Neural progenitor cell (in vitro differentiated cells): ENCODE measurements around the gene CPNE4.

Source experiments
- EZH2 ChIP-seq: fragments of 200-600 bp; sonication (generic); IDR thresholded peaks from 2 replicates; pipeline ENCODE4 v1.6.1; 2017; ENCODE audit warnings: antibody characterized with exemption, mild to moderate bottlenecking, moderate library complexity
- TF ChIP-seq, protein P1 (sequence below): fragments of 200-600 bp; sonication (generic); IDR thresholded peaks from 2 replicates; pipeline ENCODE4 v1.5.1; 2017; ENCODE audit warnings: antibody characterized with exemption, mild to moderate bottlenecking

DNA sequence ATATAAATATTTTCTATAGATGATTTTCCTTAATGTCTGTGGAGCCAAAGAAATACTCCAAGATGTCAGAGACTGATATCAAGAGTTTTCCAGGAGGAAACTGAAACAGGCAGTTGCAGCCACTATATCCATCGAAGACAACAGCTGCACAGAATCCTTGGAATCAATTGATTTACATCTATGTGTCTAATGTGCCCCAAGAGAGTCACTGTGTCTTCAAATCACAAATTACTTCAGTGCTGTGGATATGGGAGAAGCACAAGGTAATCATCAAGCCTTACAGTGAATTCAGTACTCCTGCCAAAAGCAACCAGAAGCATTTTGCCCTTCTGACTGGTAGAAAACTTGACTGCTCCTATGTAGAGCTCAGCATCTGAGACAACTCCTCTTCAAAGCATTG, 51.1 kb downstream of the CPNE4 start:
- no peak for TF ChIP-seq EZH2
- TF ChIP-seq, protein P1, sequence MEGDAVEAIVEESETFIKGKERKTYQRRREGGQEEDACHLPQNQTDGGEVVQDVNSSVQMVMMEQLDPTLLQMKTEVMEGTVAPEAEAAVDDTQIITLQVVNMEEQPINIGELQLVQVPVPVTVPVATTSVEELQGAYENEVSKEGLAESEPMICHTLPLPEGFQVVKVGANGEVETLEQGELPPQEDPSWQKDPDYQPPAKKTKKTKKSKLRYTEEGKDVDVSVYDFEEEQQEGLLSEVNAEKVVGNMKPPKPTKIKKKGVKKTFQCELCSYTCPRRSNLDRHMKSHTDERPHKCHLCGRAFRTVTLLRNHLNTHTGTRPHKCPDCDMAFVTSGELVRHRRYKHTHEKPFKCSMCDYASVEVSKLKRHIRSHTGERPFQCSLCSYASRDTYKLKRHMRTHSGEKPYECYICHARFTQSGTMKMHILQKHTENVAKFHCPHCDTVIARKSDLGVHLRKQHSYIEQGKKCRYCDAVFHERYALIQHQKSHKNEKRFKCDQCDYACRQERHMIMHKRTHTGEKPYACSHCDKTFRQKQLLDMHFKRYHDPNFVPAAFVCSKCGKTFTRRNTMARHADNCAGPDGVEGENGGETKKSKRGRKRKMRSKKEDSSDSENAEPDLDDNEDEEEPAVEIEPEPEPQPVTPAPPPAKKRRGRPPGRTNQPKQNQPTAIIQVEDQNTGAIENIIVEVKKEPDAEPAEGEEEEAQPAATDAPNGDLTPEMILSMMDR: no peak
